ENCODE data around the gene TAPT1.

Gene TAPT1

DNA sequence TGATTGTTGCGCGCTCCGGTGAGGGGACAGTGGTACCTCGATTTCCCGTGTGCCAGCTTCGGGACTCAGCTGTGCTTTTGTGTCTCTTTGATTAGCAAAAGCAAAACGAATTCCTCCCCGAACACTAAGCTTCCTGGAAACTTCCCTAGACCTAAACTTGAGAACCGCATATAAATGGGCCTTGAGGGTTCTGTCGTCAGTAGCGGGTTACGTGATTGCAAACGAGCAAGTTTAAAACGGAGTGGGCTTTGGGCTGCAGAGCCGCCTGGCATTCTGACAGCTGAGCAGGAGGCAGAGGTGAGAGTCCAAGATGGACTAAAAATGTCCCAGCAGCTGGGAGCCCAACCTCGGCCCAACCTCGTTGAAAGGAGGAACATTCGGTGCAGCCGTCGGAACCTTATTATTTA lies 1.2 kb upstream of the TAPT1 start:
- TF ChIP-seq, protein P1, sequence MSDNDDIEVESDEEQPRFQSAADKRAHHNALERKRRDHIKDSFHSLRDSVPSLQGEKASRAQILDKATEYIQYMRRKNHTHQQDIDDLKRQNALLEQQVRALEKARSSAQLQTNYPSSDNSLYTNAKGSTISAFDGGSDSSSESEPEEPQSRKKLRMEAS (IDR thresholded peaks at IDR 0.05): no peak
- TF ChIP-seq RAD21 (IDR thresholded peaks at IDR 0.05; ENCODE audit: low read depth): no peak

DNA sequence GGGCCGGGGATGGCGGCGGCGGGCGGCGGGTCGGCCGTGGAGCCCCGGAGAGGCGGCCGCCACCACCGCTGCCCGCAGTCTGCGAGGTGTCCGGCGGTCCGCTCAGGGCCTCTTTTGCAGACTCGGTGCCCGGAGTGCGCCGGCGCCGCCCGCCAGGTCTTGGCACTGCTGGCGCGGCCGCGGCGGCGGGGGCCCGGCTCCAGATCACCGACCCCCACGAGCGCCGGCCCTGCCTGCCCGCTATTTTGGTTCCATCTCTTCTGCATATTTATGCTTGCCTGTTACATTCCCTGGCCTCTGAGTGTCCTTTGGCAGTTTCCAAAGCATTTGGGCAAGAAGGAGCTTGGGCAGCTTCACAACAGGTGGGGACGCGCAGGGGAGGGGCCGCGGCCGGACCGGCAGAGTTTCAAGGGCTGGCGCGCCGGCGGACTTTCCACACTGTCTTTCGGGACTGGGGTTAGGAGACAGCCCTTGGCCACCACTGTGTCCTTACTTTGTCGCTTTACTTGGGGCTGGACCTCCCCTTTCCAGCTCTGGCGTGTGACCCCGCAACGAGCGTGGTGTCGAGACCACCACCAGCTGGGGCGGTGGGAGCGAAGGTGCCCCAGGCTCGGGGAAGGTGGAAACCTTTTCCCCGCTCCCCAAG lies 668 bp upstream of the TAPT1 start:
- TF ChIP-seq EP300 (IDR thresholded peaks at IDR 0.05; ENCODE audit: borderline replicate concordance) (no peak), NFIC (IDR thresholded peaks at IDR 0.05) (no peak), TAF1 (IDR thresholded peaks at IDR 0.05; ENCODE audit: low read depth) (no peak; the same call in 1 of the 2 replicates)
- TF ChIP-seq, protein P1 (IDR thresholded peaks at IDR 0.05): 0 out of 2 replicates have a peak, but pooled peaks have one; percentile 41

DNA sequence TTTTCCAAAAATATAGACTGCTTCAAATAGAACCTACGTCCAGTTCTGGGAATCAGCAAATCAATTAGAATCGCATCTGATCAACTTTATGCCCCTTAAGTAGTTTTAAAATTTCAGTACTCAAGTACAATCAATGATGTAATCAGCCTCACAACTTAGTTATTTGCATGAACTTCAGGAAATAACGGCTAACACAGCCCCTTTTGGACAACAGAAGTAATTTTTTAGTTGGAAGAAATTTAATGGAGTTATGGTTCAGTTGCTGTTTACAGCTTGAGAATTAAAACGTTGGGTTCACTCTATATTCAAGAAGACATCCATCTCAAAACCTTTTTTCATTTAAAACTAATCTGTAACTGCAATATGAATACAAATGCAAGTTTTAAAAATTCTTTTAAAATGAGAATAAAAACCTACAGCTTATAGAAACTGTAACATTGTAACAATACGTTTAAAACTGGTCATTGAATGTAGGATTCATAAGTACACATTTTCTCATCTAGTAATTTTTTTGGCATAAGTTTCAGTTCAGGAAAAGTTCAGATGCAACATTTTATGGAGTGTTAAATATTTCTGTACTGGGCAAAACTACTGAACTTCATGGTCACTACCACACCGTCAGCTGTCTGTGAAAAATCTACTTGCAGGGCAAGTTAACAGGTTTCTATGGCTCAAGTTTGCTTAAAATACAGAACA lies 956 bp downstream of the TAPT1 start:
- TF ChIP-seq CEBPB (IDR thresholded peaks at IDR 0.05) (no peak), RAD21 (IDR thresholded peaks at IDR 0.05; ENCODE audit: low read depth) (no peak), FOXM1 (IDR thresholded peaks at IDR 0.05; ENCODE audit: borderline replicate concordance, low read depth) (no peak), TCF12 (IDR thresholded peaks at IDR 0.05; ENCODE audit: low read depth) (no peak), EP300 (IDR thresholded peaks at IDR 0.05; ENCODE audit: borderline replicate concordance) (no peak), NFIC (IDR thresholded peaks at IDR 0.05) (no peak), TEAD4 (IDR thresholded peaks at IDR 0.05) (no peak), EGR1 (IDR thresholded peaks at IDR 0.05) (no peak)
- TF ChIP-seq, protein P1 (IDR thresholded peaks at IDR 0.05): no peak

DNA sequence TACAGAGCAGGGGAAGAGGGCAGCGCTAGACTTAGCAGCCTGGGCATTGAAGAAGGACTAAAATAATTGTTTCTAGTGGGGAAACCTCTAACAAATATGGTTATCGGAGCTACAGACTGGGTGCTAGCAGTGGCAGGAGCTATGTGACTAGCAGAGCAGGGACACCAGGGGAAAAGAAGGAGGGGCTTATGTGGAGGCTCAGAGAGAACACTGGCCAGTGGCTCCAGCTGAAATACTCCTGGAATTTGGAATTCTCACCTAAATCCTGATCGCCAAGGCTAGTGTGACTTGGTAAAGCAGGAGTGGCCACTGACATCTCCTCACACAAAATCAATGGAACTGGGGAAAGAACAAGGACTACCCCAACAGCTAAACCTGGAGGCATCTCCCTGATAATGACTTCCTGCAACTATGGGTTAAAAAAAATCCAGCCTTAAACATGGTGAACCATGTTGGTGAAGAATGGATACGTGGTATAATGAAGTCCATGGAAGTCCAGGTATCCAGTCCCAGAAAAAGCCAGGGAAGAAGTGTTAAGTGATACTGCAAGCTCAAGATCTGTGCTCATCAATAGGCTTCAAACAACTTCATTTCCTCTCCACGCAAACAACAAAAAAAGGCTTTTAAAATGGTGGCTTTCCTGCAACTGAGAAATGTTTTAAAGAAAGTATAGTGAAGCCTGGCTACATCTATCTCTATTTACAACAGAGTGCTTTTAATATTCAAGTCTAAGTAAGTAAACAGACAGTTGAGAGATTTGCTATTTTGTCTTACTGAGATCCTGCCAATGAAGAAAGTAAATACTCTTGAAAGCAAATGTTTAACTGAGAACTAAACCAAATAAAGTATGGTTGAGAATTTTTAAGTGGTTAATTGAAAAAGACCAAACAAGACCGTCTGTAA lies 1.8 kb downstream of the TAPT1 start:
- no peak for TF ChIP-seq TCF12 (IDR thresholded peaks at IDR 0.05; ENCODE audit: low read depth)
- TF ChIP-seq TAF1 (IDR thresholded peaks at IDR 0.05; ENCODE audit: low read depth): no peak
- TF ChIP-seq, protein P2, sequence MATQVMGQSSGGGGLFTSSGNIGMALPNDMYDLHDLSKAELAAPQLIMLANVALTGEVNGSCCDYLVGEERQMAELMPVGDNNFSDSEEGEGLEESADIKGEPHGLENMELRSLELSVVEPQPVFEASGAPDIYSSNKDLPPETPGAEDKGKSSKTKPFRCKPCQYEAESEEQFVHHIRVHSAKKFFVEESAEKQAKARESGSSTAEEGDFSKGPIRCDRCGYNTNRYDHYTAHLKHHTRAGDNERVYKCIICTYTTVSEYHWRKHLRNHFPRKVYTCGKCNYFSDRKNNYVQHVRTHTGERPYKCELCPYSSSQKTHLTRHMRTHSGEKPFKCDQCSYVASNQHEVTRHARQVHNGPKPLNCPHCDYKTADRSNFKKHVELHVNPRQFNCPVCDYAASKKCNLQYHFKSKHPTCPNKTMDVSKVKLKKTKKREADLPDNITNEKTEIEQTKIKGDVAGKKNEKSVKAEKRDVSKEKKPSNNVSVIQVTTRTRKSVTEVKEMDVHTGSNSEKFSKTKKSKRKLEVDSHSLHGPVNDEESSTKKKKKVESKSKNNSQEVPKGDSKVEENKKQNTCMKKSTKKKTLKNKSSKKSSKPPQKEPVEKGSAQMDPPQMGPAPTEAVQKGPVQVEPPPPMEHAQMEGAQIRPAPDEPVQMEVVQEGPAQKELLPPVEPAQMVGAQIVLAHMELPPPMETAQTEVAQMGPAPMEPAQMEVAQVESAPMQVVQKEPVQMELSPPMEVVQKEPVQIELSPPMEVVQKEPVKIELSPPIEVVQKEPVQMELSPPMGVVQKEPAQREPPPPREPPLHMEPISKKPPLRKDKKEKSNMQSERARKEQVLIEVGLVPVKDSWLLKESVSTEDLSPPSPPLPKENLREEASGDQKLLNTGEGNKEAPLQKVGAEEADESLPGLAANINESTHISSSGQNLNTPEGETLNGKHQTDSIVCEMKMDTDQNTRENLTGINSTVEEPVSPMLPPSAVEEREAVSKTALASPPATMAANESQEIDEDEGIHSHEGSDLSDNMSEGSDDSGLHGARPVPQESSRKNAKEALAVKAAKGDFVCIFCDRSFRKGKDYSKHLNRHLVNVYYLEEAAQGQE (IDR thresholded peaks at IDR 0.05; ENCODE audit: low read depth): no peak
- TF ChIP-seq EGR1 (IDR thresholded peaks at IDR 0.05): no peak
- TF ChIP-seq, protein P3, sequence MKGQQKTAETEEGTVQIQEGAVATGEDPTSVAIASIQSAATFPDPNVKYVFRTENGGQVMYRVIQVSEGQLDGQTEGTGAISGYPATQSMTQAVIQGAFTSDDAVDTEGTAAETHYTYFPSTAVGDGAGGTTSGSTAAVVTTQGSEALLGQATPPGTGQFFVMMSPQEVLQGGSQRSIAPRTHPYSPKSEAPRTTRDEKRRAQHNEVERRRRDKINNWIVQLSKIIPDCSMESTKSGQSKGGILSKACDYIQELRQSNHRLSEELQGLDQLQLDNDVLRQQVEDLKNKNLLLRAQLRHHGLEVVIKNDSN (IDR thresholded peaks at IDR 0.05): no peak
- no peak for TF ChIP-seq YY1 (IDR thresholded peaks at IDR 0.05; ENCODE audit: low read depth)
- no peak for TF ChIP-seq RAD21 (IDR thresholded peaks at IDR 0.05; ENCODE audit: low read depth)
- TF ChIP-seq CREB1 (IDR thresholded peaks at IDR 0.05; ENCODE audit: low read depth): no peak
- no peak for TF ChIP-seq FOXM1 (IDR thresholded peaks at IDR 0.05; ENCODE audit: borderline replicate concordance, low read depth)
- TF ChIP-seq NFIC (IDR thresholded peaks at IDR 0.05): no peak
- TF ChIP-seq ZBTB7A (IDR thresholded peaks at IDR 0.05; ENCODE audit: low read depth): no peak
- no peak for TF ChIP-seq EP300 (IDR thresholded peaks at IDR 0.05; ENCODE audit: borderline replicate concordance)
- TF ChIP-seq, protein P1 (IDR thresholded peaks at IDR 0.05): no peak
- no peak for TF ChIP-seq CEBPB (IDR thresholded peaks at IDR 0.05)
- no peak for TF ChIP-seq TEAD4 (IDR thresholded peaks at IDR 0.05)

DNA sequence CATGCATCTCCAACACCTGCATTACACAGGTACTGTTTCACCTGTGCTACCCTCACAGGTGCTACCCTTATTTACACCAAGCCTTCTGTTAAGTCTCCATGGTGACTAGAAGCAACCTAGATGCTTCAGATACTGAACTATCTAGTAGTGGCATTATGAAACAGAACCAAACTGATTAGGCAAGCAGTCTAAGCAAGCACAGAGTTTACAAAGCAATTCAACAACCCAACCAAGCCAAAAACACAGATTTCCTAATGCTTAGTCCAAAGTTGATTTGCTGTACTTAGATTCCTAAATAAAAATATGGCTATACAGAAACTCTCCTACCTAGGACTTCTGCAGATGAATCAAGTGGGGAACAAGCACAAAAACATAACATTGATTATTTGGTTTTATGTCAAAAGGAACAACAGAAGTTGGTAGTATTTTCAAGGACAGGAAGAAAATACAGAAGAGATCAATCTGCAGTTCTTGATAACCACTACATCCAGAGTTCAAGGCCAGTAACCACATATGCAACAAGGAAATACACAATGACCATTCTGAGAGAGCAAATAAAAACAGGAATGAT lies 3.2 kb downstream of the TAPT1 start:
- TF ChIP-seq EGR1 (IDR thresholded peaks at IDR 0.05): no peak
- TF ChIP-seq ZBTB7A (IDR thresholded peaks at IDR 0.05; ENCODE audit: low read depth): no peak
- TF ChIP-seq CREB1 (IDR thresholded peaks at IDR 0.05; ENCODE audit: low read depth): no peak
- no peak for TF ChIP-seq TAF1 (IDR thresholded peaks at IDR 0.05; ENCODE audit: low read depth)
- no peak for TF ChIP-seq TCF12 (IDR thresholded peaks at IDR 0.05; ENCODE audit: low read depth)
- TF ChIP-seq, protein P2 (IDR thresholded peaks at IDR 0.05; ENCODE audit: low read depth): no peak
- no peak for TF ChIP-seq EP300 (IDR thresholded peaks at IDR 0.05; ENCODE audit: borderline replicate concordance)
- TF ChIP-seq RAD21 (IDR thresholded peaks at IDR 0.05; ENCODE audit: low read depth): no peak
